OCI-LY3 (cell line): Measurements from ENCODE around the gene HUS1.
"Not testable (repeated sequence)": the region's sequence is repeated elsewhere in the genome, so short reads cannot be mapped to it uniquely, and the experiment has no call there.

Experiments used
- EZH2phosphoT487 ChIP-seq: fragments of 200-600 bp; shearing (Covaris generic); IDR thresholded peaks from 2 replicates; pipeline ENCODE4 v1.6.1; 2018; ENCODE audit warnings: antibody characterized with exemption, mixed run types, low read depth
- TF ChIP-seq, protein P1 (sequence below): fragments of 200-600, 300-600 bp; sonication (generic); IDR thresholded peaks from 2 replicates; pipeline ENCODE4 v1.5.1; 2014; ENCODE audit warnings: antibody characterized with exemption, low read length, low read depth

DNA sequence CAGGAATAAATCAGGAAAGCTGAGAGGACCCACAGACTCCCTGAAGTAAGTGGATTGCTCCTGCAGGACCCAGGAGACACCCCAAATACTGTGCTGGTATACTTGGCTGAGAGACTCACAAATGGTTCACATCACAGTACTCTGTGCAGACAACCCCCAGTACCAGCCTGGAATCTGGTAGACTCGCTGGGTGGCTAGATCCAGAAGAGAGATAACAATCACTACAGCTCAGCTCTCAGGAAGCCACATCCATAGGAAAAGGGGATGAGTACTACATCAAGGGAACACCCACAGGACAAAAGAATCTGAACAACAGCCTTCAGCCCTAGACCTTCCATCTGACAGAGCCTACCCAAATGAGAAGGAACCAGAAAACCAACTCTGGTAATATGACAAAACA lies 62.9 kb downstream of the HUS1 start:
- TF ChIP-seq, protein P1, sequence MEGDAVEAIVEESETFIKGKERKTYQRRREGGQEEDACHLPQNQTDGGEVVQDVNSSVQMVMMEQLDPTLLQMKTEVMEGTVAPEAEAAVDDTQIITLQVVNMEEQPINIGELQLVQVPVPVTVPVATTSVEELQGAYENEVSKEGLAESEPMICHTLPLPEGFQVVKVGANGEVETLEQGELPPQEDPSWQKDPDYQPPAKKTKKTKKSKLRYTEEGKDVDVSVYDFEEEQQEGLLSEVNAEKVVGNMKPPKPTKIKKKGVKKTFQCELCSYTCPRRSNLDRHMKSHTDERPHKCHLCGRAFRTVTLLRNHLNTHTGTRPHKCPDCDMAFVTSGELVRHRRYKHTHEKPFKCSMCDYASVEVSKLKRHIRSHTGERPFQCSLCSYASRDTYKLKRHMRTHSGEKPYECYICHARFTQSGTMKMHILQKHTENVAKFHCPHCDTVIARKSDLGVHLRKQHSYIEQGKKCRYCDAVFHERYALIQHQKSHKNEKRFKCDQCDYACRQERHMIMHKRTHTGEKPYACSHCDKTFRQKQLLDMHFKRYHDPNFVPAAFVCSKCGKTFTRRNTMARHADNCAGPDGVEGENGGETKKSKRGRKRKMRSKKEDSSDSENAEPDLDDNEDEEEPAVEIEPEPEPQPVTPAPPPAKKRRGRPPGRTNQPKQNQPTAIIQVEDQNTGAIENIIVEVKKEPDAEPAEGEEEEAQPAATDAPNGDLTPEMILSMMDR = not testable (repeated sequence)
- TF ChIP-seq EZH2phosphoT487 = not testable (repeated sequence)
